Measurements from ENCODE around the gene PRKX. TPM values are rescaled to one million over a fixed set of nuclear protein-coding genes. Genes with fewer than 3 reads are reported as not detected.
"Not testable (repeated sequence)": the region's sequence is repeated elsewhere in the genome, so short reads cannot be mapped to it uniquely, and the experiment has no call there.

Gene PRKX
- total RNA-seq, 4 donors from 2014 or later: 7.3 to 52.8 (median 20.7) TPM

DNA sequence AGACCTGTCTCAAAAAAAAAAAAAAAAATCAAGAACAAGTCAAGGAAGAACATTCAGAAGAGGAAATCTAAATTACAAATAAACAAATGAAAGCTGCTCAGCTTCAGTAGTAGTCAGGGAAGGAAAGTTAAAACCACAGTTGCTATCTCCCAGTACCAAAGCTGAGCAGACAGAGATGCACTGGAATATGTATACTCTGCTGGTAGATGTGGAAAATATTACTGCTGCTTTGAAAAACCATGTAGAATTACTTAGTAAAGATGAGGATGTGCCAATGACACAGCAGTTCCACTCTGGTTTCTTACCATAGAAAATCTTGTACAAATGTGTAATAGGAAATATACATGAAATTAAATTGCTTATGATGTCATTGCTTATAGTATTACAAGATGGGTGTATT is 25.1 kb upstream of the PRKX start:
- Histone ChIP-seq H3K4me1 (no peaks in the 10 kb centered on the region), H3K27ac (no peak overlapping the region), H3K27me3 (no peaks in the 10 kb centered on the region), H3K9me3 (no peaks in the 10 kb centered on the region), H3K36me3 (no peaks in the 10 kb centered on the region), H3K4me3 (no peak overlapping the region)
- DNase-seq: no peak
- TF ChIP-seq POLR2A (IDR thresholded peaks at IDR 0.05): no peak

- not testable (repeated sequence) for H3K27ac ChIP-seq, H3K36me3 ChIP-seq, H3K4me3 ChIP-seq, H3K4me1 ChIP-seq, H3K9me3 ChIP-seq, DNase-seq, H3K27me3 ChIP-seq
Observed at GRCh38 chrX:3736536-3736935, 23.1 kb upstream of the PRKX start.

GRCh38 chrX:3735891-3736290 is 22.4 kb upstream of the PRKX start:
- H3K4me1 ChIP-seq, H3K27ac ChIP-seq, H3K27me3 ChIP-seq, H3K36me3 ChIP-seq, H3K9me3 ChIP-seq, H3K4me3 ChIP-seq, DNase-seq: not testable (repeated sequence)

DNA sequence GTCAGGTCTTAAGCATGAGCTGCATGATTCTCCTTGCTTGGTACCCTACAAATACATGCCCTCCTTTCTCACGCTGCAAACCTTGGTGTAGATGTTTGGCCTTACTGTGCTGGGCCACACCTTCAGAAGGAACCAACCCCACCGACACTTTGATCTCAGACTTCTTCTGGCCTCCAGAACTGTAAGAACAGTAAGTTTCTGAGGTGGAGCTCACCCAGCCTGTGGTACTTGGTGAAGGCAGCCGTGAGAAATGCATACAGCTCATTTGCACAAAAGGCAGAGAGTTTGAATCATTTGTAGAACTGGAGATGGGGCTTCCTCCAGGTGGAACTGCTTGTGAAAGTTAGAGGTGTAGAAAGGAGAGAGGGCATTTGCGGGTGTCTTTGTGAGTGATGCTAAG is 21.0 kb upstream of the PRKX start:
- H3K4me1 ChIP-seq, H3K36me3 ChIP-seq, H3K27me3 ChIP-seq, H3K9me3 ChIP-seq, H3K4me3 ChIP-seq, H3K27ac ChIP-seq, DNase-seq: not testable (repeated sequence)

- Histone ChIP-seq H3K9me3 (no peaks in the 10 kb centered on the region), H3K4me3 (no peak overlapping the region), H3K27ac (no peak overlapping the region), H3K36me3 (no peaks in the 10 kb centered on the region), H3K4me1 (no peaks in the 10 kb centered on the region), H3K27me3 (no peaks in the 10 kb centered on the region)
- no peak for TF ChIP-seq POLR2A (IDR thresholded peaks at IDR 0.05)
- no peak for TF ChIP-seq CTCF (IDR thresholded peaks at IDR 0.05)
- no peak for DNase-seq
Observed at GRCh38 chrX:3733043-3733430, 19.6 kb upstream of the PRKX start.

- H3K9me3 ChIP-seq, DNase-seq, H3K4me3 ChIP-seq, H3K4me1 ChIP-seq, H3K27me3 ChIP-seq, H3K36me3 ChIP-seq, H3K27ac ChIP-seq: not testable (repeated sequence)
Observed at GRCh38 chrX:3732326-3733042, 19.0 kb upstream of the PRKX start.

DNA sequence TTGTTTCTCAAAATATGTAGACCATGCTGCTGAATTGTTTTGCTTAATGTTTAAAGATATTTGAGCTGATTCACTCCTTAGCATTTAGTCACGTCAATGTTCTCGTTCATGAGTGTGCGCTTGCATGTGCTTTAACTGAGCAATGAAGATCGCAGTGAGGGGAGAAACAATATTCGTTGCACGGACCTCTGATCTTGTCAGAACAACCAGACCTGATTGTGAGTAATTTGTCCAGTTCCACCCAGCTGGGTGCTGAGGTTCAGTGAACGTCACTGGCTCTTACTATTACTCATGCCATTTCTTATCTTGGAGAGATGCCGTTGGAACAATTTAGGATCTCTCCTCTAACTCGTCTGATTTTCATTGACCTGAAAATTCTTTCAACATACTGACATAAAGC is 15.0 kb upstream of the PRKX start:
- no peak for DNase-seq
- no peak overlapping the region for H3K27ac ChIP-seq
- TF ChIP-seq POLR2A (IDR thresholded peaks at IDR 0.05) (no peak), CTCF (IDR thresholded peaks at IDR 0.05) (no peak)
- no peaks in the 10 kb centered on the region for H3K27me3 ChIP-seq
- no peaks in the 10 kb centered on the region for H3K36me3 ChIP-seq
- H3K4me3 ChIP-seq: no peak overlapping the region
- no peaks in the 10 kb centered on the region for H3K4me1 ChIP-seq
- no peaks in the 10 kb centered on the region for H3K9me3 ChIP-seq

DNA sequence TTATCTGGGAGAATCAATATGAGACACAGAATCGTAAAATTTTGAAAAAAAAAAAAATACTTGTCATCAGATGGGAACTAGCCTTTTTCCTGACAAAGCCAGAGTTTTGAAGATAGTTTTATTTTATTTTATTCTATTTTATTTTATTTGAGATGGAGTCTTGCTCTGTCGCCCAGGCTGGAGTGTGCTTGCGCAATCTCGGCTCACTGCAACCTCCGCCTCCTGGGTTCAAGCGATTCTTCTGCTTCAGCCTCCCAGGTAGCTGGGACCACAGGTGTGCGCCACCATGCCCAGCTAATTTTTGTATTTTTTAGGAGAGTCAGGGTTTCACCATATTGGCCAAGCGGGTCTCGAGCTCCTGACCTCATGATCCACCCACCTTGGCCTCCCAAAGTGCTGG is 10.0 kb upstream of the PRKX start:
- H3K36me3 ChIP-seq, H3K27me3 ChIP-seq, H3K27ac ChIP-seq, H3K4me1 ChIP-seq, H3K9me3 ChIP-seq, DNase-seq, H3K4me3 ChIP-seq: not testable (repeated sequence)

- no peaks in the 10 kb centered on the region for H3K27me3 ChIP-seq
- TF ChIP-seq POLR2A (IDR thresholded peaks at IDR 0.05): no peak
- no peak for TF ChIP-seq CTCF (IDR thresholded peaks at IDR 0.05)
- H3K9me3 ChIP-seq: no peaks in the 10 kb centered on the region
- no peak for DNase-seq
- H3K4me3 ChIP-seq: no peak overlapping the region
- no peaks in the 10 kb centered on the region for H3K36me3 ChIP-seq
- no peak overlapping the region for H3K27ac ChIP-seq
- H3K4me1 ChIP-seq: no peaks in the 10 kb centered on the region
Observed at GRCh38 chrX:3717742-3718420, 4.4 kb upstream of the PRKX start.
